H1 (cell line): ENCODE measurements around the gene B9D1. TPM values are rescaled to one million over a fixed set of nuclear protein-coding genes. Genes with fewer than 3 reads are reported as not detected.

Experiments
- BRCA1 ChIP-seq: IDR thresholded peaks from 2 replicates; pipeline ENCODE4 v1.6.1; 2012; ENCODE audit warnings: low read depth, low read length, improper control_type of control experiment
- GTF2F1 ChIP-seq: IDR thresholded peaks from 2 replicates; pipeline ENCODE4 v1.6.1; 2012; ENCODE audit warnings: low read depth, low read length, improper control_type of control experiment, borderline replicate concordance
- JUND ChIP-seq: IDR thresholded peaks from 2 replicates; pipeline ENCODE4 v1.6.1; 2011; ENCODE audit warnings: mild to moderate bottlenecking, improper control_type of control experiment, low read length
- TBP ChIP-seq: IDR thresholded peaks from 2 replicates; pipeline ENCODE4 v1.6.1; 2011; ENCODE audit warnings: low read depth, low read length, improper control_type of control experiment
- polyA plus RNA-seq, 7 experiments: library from polyadenylated mRNA; depleted of rRNA in 3 of 7; stranded (reverse) in 5 of 7; unstranded in 2 of 7; fragments of >200 nt in 5 of 7; fragments of 200-250 nt in 2 of 7; gene quantifications; 1 replicate in 5 of 7; 2 replicates in 1 of 7; 4 replicates in 1 of 7; pipeline versions ENCODE4 v1.2.1 to v1.2.3, GENCODE V29; 2011 to 2013; ENCODE audit warnings: missing spikeins in 2 of 7, mixed read lengths in 2 of 7
- total RNA-seq: library from RNA; stranded (reverse); fragmentation: NEBNext Ultra II Directional; extraction: Animal tissue kit (Norgen Biotek cat#: 25700); gene quantifications from 2 replicates; pipeline ENCODE4 v1.2.1, GENCODE V29; 2021

Gene B9D1
- total and polyA plus RNA-seq, 2 of the 8 experiments (the other 6 are each of a cell fraction or from before 2014, with no cell fraction given), result 24.6 to 65.7 TPM

DNA sequence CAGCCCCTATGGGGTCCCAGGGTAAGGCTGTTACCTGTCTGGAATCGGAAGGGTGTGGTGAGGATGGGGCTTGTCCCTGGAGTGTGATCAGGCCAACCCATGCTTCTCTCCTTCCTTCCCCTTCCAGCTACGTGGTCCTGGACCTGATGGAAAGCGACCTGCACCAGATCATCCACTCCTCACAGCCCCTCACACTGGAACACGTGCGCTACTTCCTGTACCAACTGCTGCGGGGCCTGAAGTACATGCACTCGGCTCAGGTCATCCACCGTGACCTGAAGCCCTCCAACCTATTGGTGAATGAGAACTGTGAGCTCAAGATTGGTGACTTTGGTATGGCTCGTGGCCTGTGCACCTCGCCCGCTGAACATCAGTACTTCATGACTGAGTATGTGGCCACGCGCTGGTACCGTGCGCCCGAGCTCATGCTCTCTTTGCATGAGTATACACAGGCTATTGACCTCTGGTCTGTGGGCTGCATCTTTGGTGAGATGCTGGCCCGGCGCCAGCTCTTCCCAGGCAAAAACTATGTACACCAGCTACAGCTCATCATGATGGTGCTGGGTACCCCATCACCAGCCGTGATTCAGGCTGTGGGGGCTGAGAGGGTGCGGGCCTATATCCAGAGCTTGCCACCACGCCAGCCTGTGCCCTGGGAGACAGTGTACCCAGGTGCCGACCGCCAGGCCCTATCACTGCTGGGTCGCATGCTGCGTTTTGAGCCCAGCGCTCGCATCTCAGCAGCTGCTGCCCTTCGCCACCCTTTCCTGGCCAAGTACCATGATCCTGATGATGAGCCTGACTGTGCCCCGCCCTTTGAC lies 18.2 kb upstream of the B9D1 start (continued):
- TF ChIP-seq JUND (no peak), BRCA1 (no peak), TBP (no peak), GTF2F1 (no peak)
